H1 (cell line): ENCODE measurements around the gene SLC15A1. TPM values are rescaled to one million over a fixed set of nuclear protein-coding genes. Genes with fewer than 3 reads are reported as not detected.

ENCODE experiments used
- ASH2L ChIP-seq: fragments of 200-600, 300-600 bp; sonication (generic); IDR thresholded peaks from one replicate; pipeline ENCODE4 v1.7.1; 2017; ENCODE audit warnings: low read length
- CHD1 ChIP-seq: IDR thresholded peaks from 2 replicates; pipeline ENCODE4 v1.6.1; 2012; ENCODE audit warnings: low read depth, low read length, improper control_type of control experiment
- CHD7 ChIP-seq: fragments of 300-600 bp; sonication (generic); IDR thresholded peaks from 2 replicates; pipeline ENCODE4 v1.7.1; 2012; ENCODE audit warnings: low read length, moderate library complexity, mild to moderate bottlenecking, inconsistent platforms; ENCODE audit not compliant: insufficient replicate concordance
- MAFK ChIP-seq: IDR thresholded peaks from 2 replicates; pipeline ENCODE4 v1.6.1; 2012; ENCODE audit warnings: low read depth, mild to moderate bottlenecking, improper control_type of control experiment, low read length
- POLR2AphosphoS5 ChIP-seq: IDR thresholded peaks from 2 replicates; pipeline ENCODE4 v1.6.1; 2011; ENCODE audit warnings: low read depth, low read length
- RAD21 ChIP-seq, 2 experiments: IDR thresholded peaks in 1 of 2; conservative IDR thresholded peaks in 1 of 2; 2 replicates each; pipeline ENCODE4 v1.6.1; 2011; ENCODE audit warnings: low read depth in 2 of 2, low read length in 2 of 2, improper control_type of control experiment in 1 of 2, inconsistent platforms in 1 of 2, mild to moderate bottlenecking in 1 of 2, moderate library complexity in 1 of 2
- RXRA ChIP-seq: IDR thresholded peaks from 2 replicates; pipeline ENCODE4 v1.6.1; 2011; ENCODE audit warnings: low read depth, mild to moderate bottlenecking, low read length, moderate library complexity; ENCODE audit not compliant: insufficient read depth
- polyA plus RNA-seq, 7 experiments: library from polyadenylated mRNA; depleted of rRNA in 3 of 7; stranded (reverse) in 5 of 7; unstranded in 2 of 7; fragments of >200 nt in 5 of 7; fragments of 200-250 nt in 2 of 7; gene quantifications; 1 replicate in 5 of 7; 2 replicates in 1 of 7; 4 replicates in 1 of 7; pipeline versions ENCODE4 v1.2.1 to v1.2.3, GENCODE V29; 2011 to 2013; ENCODE audit warnings: missing spikeins in 2 of 7, mixed read lengths in 2 of 7
- total RNA-seq: library from RNA; stranded (reverse); fragmentation: NEBNext Ultra II Directional; extraction: Animal tissue kit (Norgen Biotek cat#: 25700); gene quantifications from 2 replicates; pipeline ENCODE4 v1.2.1, GENCODE V29; 2021
- TF ChIP-seq, protein P1 (sequence below): IDR thresholded peaks from 2 replicates; pipeline ENCODE4 v1.6.1; 2012; ENCODE audit warnings: low read length, inconsistent platforms

Gene SLC15A1
- total and polyA plus RNA-seq, 2 of the 8 experiments (the other 6 are each of a cell fraction or from before 2014, with no cell fraction given) = 1.3 to 2.4 TPM

- TF ChIP-seq, protein P1, sequence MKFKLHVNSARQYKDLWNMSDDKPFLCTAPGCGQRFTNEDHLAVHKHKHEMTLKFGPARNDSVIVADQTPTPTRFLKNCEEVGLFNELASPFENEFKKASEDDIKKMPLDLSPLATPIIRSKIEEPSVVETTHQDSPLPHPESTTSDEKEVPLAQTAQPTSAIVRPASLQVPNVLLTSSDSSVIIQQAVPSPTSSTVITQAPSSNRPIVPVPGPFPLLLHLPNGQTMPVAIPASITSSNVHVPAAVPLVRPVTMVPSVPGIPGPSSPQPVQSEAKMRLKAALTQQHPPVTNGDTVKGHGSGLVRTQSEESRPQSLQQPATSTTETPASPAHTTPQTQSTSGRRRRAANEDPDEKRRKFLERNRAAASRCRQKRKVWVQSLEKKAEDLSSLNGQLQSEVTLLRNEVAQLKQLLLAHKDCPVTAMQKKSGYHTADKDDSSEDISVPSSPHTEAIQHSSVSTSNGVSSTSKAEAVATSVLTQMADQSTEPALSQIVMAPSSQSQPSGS = no peak
- TF ChIP-seq POLR2AphosphoS5 = no peak
- no peak for TF ChIP-seq MAFK
- no peak for TF ChIP-seq CHD1
- no peak for TF ChIP-seq CHD7
- TF ChIP-seq RAD21 (IDR thresholded peaks at IDR 0.05 in 1 of 2, conservative IDR thresholded peaks at IDR 0.05 in 1 of 2; ENCODE audit: low read depth in 2 of 2, low read length in 2 of 2) = no peak
- TF ChIP-seq RXRA = no peak
- TF ChIP-seq ASH2L = no peak
These were observed 21.4 kb upstream of the SLC15A1 start (continued) for GRCh38 chr13:98773921-98774320.
